IPS DF 6.9 (cell line): Measurements from ENCODE around the gene C19orf44.

Source experiments
- DNase-seq: peaks from one replicate; pipeline ENCODE4 v3.0.0-alpha.2; 2013; ENCODE audit warnings: low read depth, low spot score
- H3K27ac ChIP-seq: one replicate; pipeline ENCODE4 v1.5.1; 2013; ENCODE audit warnings: low read length, control low read depth
- H3K27me3 ChIP-seq: 2 replicates; pipeline ENCODE4 v1.6.1; 2013; ENCODE audit warnings: mild to moderate bottlenecking, low read length; ENCODE audit not compliant: control insufficient read depth, insufficient read depth
- H3K36me3 ChIP-seq: 2 replicates; pipeline ENCODE4 v1.6.1; 2013; ENCODE audit warnings: low read length; ENCODE audit not compliant: control insufficient read depth, insufficient read depth
- H3K4me1 ChIP-seq: 2 replicates; pipeline ENCODE4 v1.6.1; 2013; ENCODE audit warnings: low read length; ENCODE audit not compliant: control insufficient read depth, insufficient read depth
- H3K4me3 ChIP-seq: 2 replicates; pipeline ENCODE4 v1.5.1; 2013; ENCODE audit warnings: mild to moderate bottlenecking, low read length
- H3K9me3 ChIP-seq: 2 replicates; pipeline ENCODE4 v1.6.1; 2013; ENCODE audit warnings: low read length, inconsistent platforms; ENCODE audit not compliant: control insufficient read depth, insufficient read depth
- whole genome bisulfite sequencing: extraction: QIAGEN DNeasy Blood & Tissue Kit; methylation state at CpG from one replicate; pipeline ENCODE4 v1.1.7; 2013; ENCODE audit warnings: mixed read lengths, missing lambda C conversion rate; ENCODE audit not compliant: insufficient read length, insufficient coverage; 5-methylcytosine and 5-hydroxymethylcytosine counted together

Gene C19orf44

DNA sequence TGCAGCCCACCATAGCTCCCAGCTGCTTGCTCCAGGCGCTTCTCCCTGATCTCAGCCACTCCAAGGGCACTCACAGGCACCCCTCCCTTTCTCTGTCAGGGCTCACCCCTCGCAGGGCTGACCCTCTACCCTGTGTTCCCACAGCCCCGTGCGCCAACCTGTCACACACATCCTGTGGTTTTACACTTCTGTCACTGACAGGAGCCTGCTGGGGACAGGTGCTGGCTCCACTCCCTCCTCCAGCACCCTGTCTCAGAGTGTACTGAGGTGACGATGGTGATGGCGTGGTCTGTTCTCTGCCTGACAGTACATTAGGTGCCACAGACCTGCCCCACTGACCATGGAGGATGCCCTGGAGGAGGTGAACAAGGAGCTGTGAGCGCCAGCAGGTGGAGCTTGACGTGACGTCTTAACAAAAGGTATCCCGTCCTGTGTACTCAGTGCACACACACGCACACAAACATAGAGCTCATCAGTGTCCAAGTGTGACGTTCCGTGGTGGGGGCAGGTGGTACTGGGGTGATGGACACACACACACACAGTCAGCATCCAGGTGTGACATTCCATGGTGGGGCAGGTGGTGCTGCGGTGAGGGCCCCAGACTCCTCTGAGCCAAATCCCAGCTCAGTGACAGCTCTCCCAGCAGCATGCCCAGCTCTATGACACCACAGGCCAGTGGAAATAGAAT, 20.9 kb downstream of the C19orf44 start:
- Histone ChIP-seq H3K27ac (no peak overlapping the region), H3K4me3 (no peak overlapping the region), H3K36me3 (peaks cover 47% of the 10 kb centered on the region), H3K9me3 (no peaks in the 10 kb centered on the region), H3K4me1 (peaks cover 2% of the 10 kb centered on the region; the same call in 1 of the 2 replicates), H3K27me3 (no peaks in the 10 kb centered on the region)
- no CpG with 5 or more reads among the region's 14 CpGs for WGBS
- DNase-seq = no peak

DNA sequence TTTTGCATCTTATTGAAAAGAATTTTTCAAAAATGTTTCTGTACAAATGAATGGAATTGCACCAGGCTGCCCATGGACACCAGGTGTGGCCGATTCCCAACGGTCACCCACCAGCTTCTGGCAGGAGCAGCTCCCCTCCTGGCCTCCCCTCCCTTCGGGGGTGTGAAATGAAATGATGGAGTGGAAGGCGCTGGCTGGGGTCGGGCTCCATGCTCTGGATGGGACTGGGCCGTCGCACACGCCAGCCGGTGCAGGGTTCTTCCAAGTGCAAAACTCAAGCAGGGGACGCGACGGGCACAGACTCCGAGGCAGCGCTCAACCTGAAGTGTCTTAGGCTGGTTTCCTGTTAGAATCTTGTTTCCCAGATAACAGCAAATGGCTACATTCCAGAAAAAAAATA, 21.9 kb downstream of the C19orf44 start:
- DNase-seq = no peak
- Histone ChIP-seq H3K9me3 (no peaks in the 10 kb centered on the region), H3K27ac (no peak overlapping the region), H3K4me1 (peaks cover 2% of the 10 kb centered on the region; the same call in 1 of the 2 replicates), H3K27me3 (no peaks in the 10 kb centered on the region), H3K36me3 (peaks cover 54% of the 10 kb centered on the region), H3K4me3 (no peak overlapping the region)
- no CpG with 5 or more reads among the region's 14 CpGs for WGBS

DNA sequence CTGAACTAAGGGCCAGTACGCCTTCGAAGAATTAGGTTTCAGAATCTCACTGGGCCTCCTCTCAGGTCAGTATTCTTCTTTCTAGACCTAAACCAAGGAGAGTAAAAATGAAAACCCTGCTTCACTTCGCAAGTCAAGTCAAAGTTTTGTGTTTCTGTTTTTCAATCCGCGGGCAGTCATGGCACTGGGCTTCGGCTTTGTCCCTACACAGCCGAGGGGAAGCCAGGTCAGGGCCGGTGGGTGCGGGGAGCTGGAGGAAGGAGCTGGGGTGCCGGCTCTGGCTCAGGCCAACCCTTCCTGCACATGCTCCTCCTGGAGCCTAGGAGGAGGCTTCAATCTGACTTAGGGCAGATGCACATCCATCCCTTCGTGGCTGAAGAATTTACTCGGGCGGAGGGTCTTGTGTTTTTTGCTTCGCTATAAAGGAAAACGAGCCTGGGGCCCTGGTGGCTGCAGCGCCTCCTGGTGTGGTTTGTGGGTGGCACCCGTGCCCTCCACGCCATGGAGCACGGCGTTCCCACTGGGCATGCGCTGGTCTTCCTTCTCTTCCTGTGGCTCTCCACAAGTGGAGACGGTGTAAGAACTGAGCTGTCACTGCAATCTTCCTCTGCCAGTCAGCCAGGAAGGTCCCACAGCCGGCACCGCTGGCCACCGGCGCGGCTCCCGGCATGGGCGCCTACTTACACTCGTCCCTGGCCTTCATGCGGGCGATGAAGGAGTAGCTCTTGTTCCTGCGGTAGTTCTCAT, 22.5 kb downstream of the C19orf44 start:
- H3K27me3 ChIP-seq = no peaks in the 10 kb centered on the region
- peaks cover 60% of the 10 kb centered on the region for H3K36me3 ChIP-seq
- H3K27ac ChIP-seq = no peak overlapping the region
- DNase-seq = no peak
- WGBS = no CpG with 5 or more reads among the region's 33 CpGs
- peaks cover 2% of the 10 kb centered on the region; the same call in 1 of the 2 replicates for H3K4me1 ChIP-seq
- H3K4me3 ChIP-seq = no peak overlapping the region
- H3K9me3 ChIP-seq = no peaks in the 10 kb centered on the region

DNA sequence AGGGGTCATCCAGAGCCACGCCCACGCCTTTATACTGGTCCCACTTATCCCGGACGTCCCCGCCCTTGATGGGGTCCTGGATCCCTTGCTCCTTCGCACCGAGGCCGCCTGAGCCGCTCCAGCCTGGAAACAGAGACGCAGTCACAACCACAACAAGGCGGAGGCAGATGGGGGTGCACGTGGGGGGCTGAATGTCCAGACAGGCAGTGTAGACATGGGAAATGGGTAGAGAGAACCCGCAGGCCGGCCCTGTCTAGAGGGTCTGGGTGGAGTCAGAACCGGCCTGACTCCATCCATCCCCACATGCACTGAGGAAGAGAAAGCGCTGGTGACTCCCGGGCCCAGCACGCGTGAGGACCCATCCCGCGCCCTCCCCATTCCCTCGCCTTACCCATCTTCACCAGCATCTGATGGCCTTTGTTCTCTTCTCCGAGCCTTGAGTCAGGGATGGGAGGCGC, 23.1 kb downstream of the C19orf44 start:
- no CpG with 5 or more reads among the region's 24 CpGs for WGBS
- peaks cover 61% of the 10 kb centered on the region for H3K36me3 ChIP-seq
- no peak for DNase-seq

DNA sequence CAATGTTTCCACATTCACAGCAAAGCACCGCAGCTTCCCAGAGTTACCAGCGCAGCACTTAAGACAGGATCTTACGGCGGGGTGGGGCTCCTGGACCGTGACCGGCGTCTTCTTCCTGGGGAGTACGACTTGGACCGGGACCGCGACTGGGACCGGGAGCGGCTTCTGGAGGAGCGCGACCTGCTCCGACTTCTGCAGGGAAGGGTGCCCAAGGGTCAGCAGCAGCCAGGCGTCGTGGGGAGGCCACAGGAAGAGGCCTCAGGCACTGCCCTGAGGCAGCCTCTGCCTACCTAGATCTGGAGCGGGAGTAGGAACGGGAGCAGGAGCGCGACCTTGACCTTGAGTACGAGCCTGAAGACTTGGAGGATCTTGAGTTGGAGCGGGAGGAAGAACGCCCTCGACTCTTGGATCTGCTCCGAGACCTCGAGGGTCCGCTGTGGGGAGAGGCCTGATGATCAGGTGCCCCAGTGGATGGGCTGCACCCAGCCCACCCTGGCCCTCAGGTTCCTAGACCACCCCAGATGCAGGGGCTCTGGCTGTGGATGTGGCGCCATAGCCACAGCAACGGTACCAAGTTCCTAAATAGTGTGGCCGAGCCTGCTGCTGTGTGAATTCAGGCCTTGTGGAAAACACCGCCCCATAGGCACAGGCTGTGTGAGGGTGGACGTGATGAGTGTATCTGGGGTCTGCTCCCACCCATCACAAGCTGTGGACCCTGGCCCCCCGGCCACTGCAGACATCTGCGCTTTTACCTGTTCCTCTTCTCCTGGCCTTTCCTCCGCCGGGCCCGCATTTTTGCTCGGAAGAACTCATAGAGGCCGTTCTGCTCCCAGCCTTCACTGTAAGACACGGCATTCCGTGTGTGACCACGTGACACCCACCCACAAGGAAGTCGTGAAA, 24.1 kb downstream of the C19orf44 start:
- no peaks in the 10 kb centered on the region for H3K27me3 ChIP-seq
- H3K9me3 ChIP-seq = no peaks in the 10 kb centered on the region
- no peak overlapping the region for H3K27ac ChIP-seq
- peaks cover 69% of the 10 kb centered on the region for H3K36me3 ChIP-seq
- H3K4me3 ChIP-seq = no peak overlapping the region
- DNase-seq = no peak
- no CpG with 5 or more reads among the region's 45 CpGs for WGBS
- H3K4me1 ChIP-seq = no peaks in the 10 kb centered on the region

More for the DNA sequence above, 23.1 kb downstream of the C19orf44 start:
- Histone ChIP-seq H3K4me3 (no peak overlapping the region), H3K27me3 (no peaks in the 10 kb centered on the region), H3K4me1 (peaks cover 2% of the 10 kb centered on the region; the same call in 1 of the 2 replicates), H3K27ac (no peak overlapping the region), H3K9me3 (no peaks in the 10 kb centered on the region)

DNA sequence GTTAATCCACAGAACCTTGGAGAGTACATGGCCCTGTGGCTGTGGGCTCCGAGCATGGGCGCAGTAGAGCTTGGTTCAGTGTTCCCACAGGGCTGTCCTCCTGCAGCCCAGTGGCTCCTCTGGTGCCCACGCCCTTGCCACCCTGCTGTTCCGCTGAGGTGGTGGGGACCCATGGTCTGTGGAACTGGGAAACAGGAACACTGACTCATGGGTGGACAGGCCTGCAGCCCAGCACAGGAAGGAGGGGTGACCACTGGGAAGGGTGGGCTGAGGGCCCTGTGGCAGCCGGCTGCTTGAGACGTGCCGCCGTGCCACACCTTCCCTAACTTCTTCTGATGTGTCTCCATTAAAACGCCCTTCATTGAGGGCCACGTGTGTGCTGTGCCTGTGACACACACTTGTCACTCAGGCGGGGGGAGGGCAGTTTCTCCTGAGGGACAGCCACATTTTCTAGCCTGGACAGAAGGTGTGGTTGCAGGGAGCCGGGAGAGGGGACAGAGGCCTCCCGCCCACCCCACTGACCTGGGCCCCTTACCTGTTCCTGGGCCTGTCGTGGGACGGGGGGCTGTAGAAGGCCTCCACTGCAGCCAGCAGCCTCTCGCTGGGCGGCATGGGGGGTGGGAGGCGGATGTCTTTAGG, 24.9 kb downstream of the C19orf44 start:
- H3K4me1 ChIP-seq = no peaks in the 10 kb centered on the region
- H3K27ac ChIP-seq = no peak overlapping the region
- no peak for DNase-seq
- H3K27me3 ChIP-seq = no peaks in the 10 kb centered on the region
- H3K4me3 ChIP-seq = no peak overlapping the region
- no peaks in the 10 kb centered on the region for H3K9me3 ChIP-seq
- WGBS = no CpG with 5 or more reads among the region's 18 CpGs
- peaks cover 77% of the 10 kb centered on the region for H3K36me3 ChIP-seq

DNA sequence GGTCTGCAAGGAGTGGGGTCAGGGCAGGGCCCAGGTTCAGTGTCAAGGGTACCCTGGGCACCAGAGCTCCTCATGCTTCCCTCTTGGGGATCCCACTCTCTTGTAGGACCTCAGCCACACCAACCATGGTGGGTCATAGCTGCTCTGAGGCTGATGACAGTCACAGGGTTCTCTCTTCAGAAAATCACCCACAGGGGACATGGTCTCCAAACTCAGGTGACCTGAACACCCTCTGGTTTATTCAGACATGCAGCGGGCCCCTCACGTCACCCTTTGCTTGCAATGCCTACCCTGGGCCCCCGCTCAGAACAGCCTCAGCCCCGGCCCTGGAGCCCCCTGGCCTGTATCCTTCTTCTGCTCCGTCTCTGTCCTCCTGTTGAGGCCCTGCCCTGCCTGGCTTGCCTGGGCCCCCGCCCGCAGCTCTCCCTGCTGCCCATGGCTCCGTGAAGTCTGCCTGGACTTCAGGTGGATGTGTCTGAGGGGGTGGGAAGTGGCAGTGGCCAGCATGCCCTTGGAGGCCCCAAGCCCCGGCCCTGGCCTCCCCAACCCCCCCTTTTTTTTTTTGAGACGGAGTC, 25.6 kb downstream of the C19orf44 start:
- no CpG with 5 or more reads among the region's 10 CpGs for WGBS
- H3K9me3 ChIP-seq = no peaks in the 10 kb centered on the region
- no peaks in the 10 kb centered on the region for H3K27me3 ChIP-seq
- H3K36me3 ChIP-seq = peaks cover 81% of the 10 kb centered on the region
- H3K4me1 ChIP-seq = no peaks in the 10 kb centered on the region
- no peak overlapping the region for H3K4me3 ChIP-seq
- DNase-seq = no peak
- H3K27ac ChIP-seq = no peak overlapping the region

DNA sequence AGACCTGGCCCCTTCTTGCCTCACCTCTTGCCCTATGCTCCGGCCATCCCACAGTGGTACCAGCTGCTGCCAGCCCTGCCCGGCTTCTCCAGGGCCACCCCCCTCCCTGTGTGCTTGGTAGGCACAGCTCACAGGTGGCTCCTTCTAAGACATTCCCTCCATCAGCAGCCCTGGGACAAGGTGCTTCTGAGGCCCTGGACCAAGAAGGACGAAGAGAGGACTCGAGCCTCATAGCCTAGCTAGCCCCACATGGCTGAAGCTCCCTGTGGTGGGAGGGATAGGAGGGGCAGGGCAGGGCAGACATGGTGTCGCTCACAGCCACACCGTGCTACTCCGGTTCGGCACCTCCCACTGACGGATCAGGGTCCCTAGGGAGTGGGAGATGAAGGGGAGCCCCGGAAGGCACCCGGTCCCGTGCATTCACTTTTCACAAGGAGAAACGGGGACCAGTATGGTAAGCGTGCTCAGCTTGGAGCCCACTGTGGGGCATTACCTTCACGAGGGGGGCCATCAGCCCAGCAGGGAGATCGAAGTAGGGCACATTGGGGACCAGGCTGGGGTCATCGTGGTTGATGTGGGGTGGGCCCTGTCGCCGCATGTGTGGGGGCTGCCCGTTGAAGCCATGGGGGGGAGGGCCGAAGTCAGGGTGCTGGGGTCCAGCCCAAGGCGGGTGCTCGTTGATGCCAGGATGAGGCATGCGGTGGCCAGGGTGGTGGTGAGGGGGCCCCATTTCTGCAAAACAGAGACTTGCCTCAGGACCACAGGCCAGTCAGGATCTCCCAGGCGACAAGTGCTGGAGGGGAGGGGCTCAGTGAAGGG, 26.6 kb downstream of the C19orf44 start:
- no peak overlapping the region for H3K27ac ChIP-seq
- H3K4me1 ChIP-seq = no peaks in the 10 kb centered on the region
- no peaks in the 10 kb centered on the region for H3K9me3 ChIP-seq
- no peak overlapping the region for H3K4me3 ChIP-seq
- no peak for DNase-seq
- WGBS = no CpG with 5 or more reads among the region's 25 CpGs
- H3K36me3 ChIP-seq = peaks cover 82% of the 10 kb centered on the region
- H3K27me3 ChIP-seq = no peaks in the 10 kb centered on the region

DNA sequence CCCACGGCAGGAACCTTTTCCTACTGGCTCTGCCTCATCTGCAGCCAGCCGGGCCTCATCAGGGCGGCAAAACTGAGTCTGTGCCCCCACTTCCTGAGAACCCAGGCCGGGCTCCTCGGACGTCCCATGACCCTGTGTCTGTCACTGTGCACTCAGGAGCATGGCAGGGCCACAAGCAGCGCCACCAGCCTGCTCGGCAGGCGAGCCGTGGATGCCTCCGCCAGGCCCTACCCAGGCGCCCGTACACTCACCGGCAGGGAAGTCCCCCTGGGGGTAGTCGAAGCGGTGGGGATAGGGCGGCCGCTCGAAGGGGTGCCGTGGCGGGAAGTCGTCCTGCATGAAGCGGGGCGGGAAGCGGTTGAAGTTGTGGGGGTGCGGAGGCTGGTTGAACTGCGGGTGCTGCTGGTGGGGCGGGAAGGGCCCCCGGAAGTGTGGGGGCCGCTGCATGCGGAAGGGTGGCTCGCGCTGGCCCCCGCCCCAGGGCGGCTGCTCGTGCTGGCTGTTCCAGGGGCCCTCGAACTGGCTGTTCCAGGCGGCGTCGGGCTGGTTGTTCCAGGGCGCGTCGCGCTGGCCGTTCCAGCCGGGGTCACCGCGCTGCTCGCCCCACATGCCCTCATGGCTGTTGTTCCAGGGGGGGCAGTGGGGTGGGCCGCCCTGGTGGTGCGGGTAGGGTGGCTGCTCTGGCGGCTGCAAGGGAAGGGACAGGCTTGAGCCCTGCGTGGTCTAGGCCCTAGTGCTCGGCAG, 29.0 kb downstream of the C19orf44 start:
- DNase-seq = no peak
- Histone ChIP-seq H3K4me1 (no peaks in the 10 kb centered on the region), H3K36me3 (peaks cover 74% of the 10 kb centered on the region), H3K27me3 (no peaks in the 10 kb centered on the region), H3K27ac (no peak overlapping the region), H3K9me3 (no peaks in the 10 kb centered on the region), H3K4me3 (no peak overlapping the region)
- WGBS = no CpG with 5 or more reads among the region's 54 CpGs
